ENCODE results near the gene WDR54.
"Not testable (repeated sequence)": the region's sequence is repeated elsewhere in the genome, so short reads cannot be mapped to it uniquely, and the experiment has no call there.

GRCh38 chr2:74470742-74471141, 49.2 kb downstream of the WDR54 start:
- TF ChIP-seq, protein P1, sequence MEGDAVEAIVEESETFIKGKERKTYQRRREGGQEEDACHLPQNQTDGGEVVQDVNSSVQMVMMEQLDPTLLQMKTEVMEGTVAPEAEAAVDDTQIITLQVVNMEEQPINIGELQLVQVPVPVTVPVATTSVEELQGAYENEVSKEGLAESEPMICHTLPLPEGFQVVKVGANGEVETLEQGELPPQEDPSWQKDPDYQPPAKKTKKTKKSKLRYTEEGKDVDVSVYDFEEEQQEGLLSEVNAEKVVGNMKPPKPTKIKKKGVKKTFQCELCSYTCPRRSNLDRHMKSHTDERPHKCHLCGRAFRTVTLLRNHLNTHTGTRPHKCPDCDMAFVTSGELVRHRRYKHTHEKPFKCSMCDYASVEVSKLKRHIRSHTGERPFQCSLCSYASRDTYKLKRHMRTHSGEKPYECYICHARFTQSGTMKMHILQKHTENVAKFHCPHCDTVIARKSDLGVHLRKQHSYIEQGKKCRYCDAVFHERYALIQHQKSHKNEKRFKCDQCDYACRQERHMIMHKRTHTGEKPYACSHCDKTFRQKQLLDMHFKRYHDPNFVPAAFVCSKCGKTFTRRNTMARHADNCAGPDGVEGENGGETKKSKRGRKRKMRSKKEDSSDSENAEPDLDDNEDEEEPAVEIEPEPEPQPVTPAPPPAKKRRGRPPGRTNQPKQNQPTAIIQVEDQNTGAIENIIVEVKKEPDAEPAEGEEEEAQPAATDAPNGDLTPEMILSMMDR (IDR thresholded peaks at IDR 0.05) = not testable (repeated sequence)
- not testable (repeated sequence) for TF ChIP-seq POLR2A (IDR thresholded peaks at IDR 0.05)
